ENCODE results near the gene EHF. TPM values are rescaled to one million over a fixed set of nuclear protein-coding genes. Genes with fewer than 3 reads are reported as not detected.

EHF gene
- 17.1 and 22.7 TPM in 2 replicates for total RNA-seq

DNA sequence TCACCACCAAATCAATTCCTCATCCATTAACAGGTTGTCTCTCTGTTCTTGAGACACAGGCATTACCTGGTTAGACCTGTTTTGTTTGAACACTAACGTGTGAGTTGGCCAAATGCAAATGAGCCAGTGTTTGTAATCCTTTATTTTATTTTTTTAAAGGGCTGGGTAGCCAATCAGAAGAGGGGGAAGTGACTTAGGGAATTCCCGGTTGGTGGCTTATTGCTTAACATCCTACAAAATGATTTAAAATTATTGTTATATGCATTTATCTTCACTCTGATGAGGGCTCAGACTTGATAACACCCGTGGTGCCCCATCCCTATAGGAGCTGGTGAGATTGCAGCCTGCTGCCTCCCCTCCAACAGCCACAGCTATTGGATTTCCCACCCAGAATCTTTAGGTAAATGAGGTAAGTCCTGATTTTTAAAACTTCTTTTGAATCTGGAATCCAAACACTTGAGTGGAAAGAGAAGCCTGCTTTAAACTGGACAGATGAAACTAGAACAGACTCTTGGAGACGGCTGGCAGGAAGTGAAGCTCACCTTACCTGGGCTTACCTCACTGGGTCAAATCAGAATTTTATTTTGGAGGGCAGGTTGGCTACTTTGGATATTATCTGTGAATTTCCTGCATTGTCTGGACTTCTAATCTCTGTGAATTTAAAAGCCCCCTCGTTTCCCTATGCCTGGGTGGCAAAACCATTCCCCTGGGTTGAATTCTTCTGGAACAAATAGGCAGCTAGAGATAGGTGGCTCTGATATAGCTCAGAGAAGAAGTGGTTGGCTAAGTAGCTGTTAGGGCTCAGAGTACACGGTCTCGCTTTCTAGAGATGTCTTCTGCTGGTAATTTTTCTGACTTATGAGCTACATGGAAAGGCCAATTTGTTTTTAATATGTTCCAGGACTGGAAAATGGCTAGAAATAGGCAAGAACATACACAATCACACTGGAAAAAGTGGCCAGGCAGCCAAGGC is at the start of gene EHF:
EHF (plus strand) TSS at position 274 of the 973 bp plus-strand sequence. CDS start 21,538 bp downstream, outside the sequence.
- TF ChIP-seq, protein P1, sequence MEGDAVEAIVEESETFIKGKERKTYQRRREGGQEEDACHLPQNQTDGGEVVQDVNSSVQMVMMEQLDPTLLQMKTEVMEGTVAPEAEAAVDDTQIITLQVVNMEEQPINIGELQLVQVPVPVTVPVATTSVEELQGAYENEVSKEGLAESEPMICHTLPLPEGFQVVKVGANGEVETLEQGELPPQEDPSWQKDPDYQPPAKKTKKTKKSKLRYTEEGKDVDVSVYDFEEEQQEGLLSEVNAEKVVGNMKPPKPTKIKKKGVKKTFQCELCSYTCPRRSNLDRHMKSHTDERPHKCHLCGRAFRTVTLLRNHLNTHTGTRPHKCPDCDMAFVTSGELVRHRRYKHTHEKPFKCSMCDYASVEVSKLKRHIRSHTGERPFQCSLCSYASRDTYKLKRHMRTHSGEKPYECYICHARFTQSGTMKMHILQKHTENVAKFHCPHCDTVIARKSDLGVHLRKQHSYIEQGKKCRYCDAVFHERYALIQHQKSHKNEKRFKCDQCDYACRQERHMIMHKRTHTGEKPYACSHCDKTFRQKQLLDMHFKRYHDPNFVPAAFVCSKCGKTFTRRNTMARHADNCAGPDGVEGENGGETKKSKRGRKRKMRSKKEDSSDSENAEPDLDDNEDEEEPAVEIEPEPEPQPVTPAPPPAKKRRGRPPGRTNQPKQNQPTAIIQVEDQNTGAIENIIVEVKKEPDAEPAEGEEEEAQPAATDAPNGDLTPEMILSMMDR (conservative IDR thresholded peaks at IDR 0.05; ENCODE audit: low read depth, low read length): no peak
- no peak for DNase-seq (ENCODE audit: low read depth)
- no peak within 1 kb of the TSS for H3K4me3 ChIP-seq (ENCODE audit: low read depth, low read length)

DNA sequence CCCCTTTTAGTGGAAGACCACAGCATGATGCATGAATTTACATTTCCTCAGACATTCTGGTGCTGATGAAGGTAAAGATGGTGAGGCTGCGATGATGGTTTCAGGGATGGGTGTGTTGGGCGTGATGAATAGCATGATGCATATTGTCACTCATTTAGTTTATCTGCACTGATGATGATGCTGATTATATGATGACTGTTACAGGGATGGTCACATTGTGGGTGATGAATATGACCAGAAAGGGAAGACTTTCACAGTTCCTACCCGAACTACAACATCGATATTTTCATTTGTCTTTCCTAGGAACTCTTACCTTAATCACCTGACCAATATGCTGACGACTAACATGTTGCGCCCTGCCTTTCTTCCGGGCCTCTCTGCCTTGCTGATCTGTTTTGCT is 47.4 kb upstream of the EHF start:
- no peak for DNase-seq (ENCODE audit: low read depth)
- H3K4me3 ChIP-seq (ENCODE audit: low read depth, low read length): no peak overlapping the region
- TF ChIP-seq, protein P1 (conservative IDR thresholded peaks at IDR 0.05; ENCODE audit: low read depth, low read length): no peak

DNA sequence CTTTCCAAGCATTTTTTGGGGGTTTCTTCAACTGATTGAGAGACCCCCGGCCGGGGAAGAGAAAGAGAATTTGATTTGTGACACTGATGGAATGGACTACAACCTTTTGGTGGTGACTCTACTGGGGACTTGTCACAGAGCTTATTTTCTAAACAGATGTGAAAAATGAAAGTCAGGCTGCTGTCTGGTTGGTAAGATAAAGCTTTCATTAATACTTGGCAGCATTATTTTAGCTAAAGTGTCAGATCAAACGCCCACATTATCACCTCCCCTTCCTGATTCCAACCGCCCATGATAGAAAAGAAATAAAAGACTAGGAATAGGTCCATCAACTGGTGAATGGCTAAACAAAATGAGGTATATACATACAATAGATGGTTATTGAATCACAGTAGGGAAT is 45.6 kb upstream of the EHF start:
- TF ChIP-seq, protein P1 (conservative IDR thresholded peaks at IDR 0.05; ENCODE audit: low read depth, low read length): no peak
- no peak for DNase-seq (ENCODE audit: low read depth)
- H3K4me3 ChIP-seq (ENCODE audit: low read depth, low read length): no peak overlapping the region

DNA sequence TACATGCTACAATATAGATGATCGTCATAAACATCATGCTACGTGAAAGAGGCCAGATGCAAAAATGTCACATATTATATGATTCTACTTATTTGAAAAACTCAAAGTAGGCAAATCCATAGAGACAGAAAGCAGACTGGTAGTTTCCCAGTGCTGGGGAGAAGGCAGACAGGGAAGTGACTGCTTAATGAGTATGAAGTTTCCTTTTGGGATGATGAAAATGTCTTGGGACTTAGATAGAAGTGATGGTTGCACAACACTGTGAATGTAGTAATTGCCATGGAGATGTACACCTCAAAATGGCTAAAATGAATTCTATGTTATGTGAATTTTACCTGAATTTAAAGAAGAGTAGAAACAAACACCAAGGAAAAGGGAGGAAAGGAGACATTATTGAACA is 45.2 kb upstream of the EHF start:
- DNase-seq (ENCODE audit: low read depth): no peak
- TF ChIP-seq, protein P1 (conservative IDR thresholded peaks at IDR 0.05; ENCODE audit: low read depth, low read length): no peak
- no peak overlapping the region for H3K4me3 ChIP-seq (ENCODE audit: low read depth, low read length)

DNA sequence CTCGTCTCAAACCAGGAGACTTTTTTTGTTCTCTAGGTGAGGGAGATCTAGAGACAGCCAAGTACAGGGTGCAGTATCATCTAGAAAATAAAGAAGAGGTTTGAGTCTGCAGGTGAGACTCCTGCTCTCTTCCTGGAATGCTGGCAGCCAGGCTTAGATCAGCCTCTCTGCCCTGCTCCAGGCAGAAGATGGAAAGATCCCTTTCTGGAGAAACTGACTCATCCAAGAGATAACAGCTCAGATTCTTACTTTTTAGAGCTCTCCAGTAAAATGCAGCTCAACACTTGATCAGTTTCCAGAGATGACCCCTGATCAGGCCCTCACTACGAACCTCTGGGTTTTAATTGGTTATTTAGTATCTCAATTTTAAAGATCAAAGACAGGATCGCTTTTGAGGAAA is 44.6 kb upstream of the EHF start:
- no peak for DNase-seq (ENCODE audit: low read depth)
- TF ChIP-seq, protein P1 (conservative IDR thresholded peaks at IDR 0.05; ENCODE audit: low read depth, low read length): no peak
- no peak overlapping the region for H3K4me3 ChIP-seq (ENCODE audit: low read depth, low read length)

DNA sequence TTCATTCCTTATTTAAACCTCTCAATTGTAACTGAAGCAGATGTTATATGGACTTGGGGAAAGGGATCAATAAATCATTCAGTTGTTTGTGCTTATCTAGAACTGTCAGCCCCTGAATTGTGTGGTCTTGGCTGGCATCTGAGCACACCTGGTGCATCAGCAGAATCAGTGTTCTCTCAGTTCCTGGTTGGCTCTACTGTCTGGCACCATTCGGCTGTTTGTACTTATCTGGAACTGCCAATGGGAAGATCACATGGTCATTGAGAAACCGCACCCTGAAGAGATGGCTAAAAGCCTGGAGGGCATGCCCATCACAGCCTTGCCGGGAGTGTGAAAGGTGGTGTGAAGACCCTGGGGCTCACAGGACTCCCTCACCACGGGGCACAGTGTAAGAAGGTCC is 37.1 kb upstream of the EHF start:
- DNase-seq (ENCODE audit: low read depth): no peak
- no peak overlapping the region for H3K4me3 ChIP-seq (ENCODE audit: low read depth, low read length)
- TF ChIP-seq, protein P1 (conservative IDR thresholded peaks at IDR 0.05; ENCODE audit: low read depth, low read length): no peak
